Measurements from ENCODE around the gene SLC24A3. TPM values are rescaled to one million over a fixed set of nuclear protein-coding genes. Genes with fewer than 3 reads are reported as not detected.

SLC24A3 gene
- total RNA-seq (2014; rRNA removed; shearing (Covaris generic)): 0.04 TPM in 1 of 2 replicates, not detected in the other

DNA sequence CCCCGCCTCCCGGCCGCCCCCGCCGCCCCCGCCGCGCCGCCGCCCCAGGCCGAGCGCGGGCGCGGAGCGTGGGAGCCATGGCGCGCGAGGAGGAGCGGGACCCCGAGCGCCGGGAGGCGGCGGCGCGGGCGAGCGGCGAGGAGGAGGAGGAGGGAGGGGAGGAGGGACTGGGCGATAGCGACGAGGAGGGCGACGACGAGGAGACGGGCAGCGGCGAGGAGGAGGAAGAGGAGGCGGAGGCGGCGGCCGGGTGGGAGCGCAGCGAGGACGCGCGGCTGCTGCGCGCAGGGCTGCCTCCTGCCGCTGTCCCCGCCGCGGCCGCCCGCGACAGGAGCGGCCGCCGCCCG lies at the start of gene SLC24A3:
Gene SLC24A3 (plus strand): TSS at position 174 of the 347 bp plus-strand sequence.
- no peak for DNase-seq (ENCODE audit: low spot score)

DNA sequence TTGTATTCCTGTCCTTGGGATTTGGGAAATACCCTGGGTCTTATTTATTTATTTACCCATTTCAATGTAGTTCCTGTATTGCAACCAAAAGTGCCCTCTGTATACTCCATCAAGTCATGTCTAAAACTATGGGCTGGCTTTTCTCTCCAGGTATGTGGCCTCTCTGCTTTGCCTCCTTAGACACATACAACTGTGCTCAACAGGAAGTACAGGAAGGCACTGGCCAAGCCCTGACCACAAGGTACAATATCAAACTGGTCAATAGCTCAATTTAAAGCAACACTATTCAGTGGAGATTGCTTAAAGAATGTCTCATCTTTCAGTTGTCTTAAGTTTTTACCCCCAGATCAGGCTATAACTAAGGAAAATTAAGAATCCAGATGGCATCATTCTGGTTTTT lies 42.3 kb upstream of the SLC24A3 start:
- no peak for DNase-seq (ENCODE audit: low spot score)

DNA sequence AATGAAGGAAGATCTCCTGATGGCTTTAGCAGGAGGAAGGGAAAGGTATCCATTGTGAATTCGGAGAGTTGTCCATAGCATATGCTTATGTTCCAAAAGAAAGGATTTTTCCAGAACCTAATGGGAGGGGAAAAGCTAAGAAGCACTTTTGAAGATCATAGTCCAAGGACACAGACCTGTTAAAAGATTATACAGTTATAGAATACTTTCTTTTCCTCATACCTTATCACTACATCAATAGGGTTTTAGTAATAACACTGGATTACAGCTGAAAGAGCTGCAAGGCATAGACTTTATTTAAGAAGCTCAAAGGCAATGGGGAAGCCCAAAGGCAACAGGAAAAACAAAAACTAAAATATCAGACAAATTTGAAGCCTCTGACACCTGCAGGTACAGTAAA lies 39.8 kb upstream of the SLC24A3 start:
- DNase-seq (ENCODE audit: low spot score): no peak

DNA sequence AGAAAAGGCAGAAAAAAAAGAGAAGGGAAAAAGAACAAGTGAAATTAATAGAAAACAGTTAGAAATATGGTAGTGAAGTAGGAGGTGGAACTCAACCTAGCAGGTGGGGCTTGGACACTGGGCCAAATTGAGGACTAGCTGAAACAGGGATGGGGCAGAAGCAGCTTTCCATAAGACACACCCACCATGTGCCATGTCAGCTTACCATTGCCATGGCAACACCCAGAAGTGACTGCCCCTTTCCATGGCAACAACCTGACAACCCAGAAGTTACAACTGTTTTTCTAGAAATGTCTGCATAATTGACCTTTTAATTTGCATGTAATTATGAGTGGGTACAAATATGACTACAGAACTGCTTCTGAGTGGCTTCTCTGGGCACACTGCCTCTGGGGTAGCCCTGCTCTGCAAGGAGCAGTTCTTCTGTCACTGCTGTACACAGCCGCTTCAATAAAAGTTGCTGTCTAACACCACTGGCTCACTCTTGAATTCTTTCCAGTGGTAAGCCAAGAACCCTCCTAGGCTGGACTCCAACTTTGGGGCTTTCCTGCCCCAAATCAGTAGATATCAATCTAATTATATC lies 35.9 kb upstream of the SLC24A3 start:
- DNase-seq (ENCODE audit: low spot score): no peak

DNA sequence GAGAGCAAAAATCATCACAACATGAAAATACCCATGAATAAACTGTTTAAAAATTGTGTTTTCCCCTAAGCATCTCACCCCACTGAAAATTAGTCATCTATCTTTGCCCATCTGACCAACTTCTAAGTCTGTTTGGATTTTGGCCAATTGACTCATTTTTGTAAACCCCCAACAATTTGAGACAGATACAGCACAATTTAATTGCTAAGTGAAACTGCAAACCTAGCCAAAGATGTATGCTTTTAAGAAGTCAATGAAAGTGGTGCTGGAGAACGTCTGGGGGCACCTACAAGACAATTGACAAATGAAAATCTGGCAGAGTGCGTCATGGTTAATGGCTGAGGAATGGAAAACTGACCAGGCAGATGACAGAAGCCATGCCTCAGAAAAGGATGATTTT lies 30.9 kb upstream of the SLC24A3 start:
- DNase-seq (ENCODE audit: low spot score): no peak

DNA sequence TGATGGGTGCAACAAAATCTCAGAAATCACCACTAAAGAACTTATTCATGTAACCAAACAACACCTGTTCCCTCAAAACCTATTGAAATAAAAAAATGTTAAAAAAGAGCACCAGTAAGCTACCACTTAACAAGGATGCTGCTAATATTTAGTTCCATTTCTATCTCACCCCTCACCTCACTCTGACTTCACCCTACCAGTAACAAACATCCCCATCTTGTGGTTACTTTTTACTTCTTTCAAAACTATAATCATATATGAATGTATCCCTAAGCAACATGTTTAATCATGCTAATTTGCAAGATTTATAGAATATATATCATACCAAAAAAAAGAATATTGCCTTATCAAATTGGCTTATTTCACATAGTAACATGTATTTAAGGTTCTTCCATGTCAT lies 27.4 kb upstream of the SLC24A3 start:
- no peak for DNase-seq (ENCODE audit: low spot score)

DNA sequence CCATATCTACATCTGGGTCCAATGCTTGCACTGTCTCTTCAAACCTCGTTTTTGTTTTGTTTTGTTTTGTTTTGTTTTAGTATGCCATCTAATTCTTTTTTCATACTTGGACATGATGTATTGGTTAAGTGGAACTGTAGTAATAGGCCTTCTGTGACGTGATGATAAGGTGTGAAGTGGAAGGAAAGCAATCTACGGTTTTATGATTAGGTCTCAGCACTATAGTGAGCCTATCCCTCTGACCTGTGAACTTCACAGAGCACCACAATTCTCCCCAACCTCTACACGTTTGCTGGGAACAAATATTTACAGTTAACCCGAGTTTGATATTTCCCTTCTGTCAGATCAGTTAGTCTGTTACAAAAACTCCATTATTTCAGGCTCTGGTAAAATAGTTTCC lies 19.1 kb upstream of the SLC24A3 start:
- no peak for DNase-seq (ENCODE audit: low spot score)

DNA sequence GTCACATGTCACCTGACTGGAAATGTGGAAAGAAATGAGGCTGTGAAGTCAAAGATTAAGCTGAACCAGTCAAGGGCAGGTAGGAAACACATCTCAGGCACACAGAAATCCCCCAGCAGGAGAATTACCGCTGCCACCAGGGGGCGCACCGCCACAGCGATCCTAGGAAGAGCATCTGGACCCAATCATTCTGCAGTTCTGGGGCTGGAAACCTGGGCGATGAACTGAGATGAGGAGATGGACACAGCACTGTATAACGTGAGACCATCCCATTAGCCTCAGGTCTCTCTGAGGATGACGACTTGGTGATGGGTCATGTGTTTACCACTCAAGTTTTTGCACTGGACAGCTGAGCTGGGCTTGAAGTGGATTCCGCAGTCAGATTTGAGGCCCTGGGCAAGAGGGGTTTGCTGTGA lies 6.5 kb upstream of the SLC24A3 start:
- no peak for DNase-seq (ENCODE audit: low spot score)

DNA sequence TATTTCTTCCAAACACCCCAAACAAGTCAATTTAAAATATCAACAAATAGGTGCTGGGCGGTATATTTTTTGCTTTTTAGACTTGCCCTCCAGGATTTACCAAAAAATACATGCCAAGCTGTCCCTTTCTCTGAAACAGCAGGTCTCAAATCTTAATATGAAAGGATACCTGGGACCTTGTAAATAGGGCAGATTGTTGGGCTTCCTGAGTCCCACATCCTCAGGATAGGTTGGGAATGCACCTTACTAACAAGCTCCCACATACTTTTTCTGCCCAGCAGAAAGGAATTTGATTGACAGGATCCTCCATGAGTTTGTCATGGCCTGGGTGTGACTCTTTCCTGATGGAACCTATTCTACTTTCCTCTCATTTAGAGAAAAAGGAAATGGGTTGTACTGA lies 4.9 kb upstream of the SLC24A3 start:
- no peak for DNase-seq (ENCODE audit: low spot score)

DNA sequence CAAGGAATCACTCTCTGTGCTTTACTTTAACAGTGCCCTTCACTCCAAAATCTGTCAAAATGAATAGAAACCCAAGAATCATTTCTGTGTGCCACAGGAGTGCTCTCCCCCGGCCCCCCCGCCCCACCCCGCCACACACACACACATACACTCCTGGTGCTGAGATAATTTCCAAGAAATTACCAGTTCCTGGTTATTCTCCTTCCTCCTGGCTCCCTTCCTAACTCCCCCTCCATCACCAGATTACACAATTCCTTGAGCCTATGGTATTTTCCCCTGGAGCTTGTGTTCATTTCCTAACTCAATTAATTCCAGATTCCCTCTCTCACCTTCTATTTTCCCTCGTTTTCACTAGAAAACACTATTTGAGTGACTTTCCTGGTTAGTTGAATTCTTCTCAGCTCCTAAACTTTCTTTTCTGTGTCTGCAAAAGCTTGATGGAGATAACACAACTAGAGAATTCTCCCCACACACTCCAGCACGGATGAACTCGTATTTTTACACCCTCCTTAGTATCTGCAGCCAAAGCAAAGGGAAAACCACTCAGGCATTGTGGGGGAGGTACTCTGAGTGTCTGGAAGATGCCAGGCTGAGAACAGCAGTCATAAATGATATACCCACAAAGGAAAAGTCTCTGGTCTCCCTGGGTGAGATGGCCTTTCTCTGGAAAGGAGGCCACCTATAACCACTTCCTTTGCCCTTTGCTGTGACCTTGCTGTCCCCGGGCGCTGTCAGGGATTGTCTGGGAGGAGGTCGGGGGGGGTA lies 1.9 kb upstream of the SLC24A3 start:
- DNase-seq (ENCODE audit: low spot score): no peak

DNA sequence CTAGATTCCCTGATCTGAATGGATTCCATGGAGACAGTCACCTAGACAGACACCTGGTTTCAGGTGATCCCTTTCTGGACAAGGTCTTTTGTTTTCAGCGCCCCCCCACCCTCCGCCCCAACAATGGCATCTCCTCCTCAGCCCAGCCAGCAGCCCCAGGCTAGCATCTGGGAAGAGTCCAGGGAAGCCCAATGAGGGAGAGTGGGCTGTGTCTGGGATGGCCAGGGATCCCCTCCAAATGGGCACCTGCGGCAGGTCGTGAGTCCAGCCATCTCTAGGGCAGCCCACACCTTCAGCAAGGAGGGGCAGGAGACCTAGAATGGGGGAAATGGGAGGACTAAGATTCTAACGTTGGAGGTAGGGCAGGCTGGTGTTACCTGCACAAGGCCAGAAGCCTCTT lies 1.2 kb upstream of the SLC24A3 start:
- no peak for DNase-seq (ENCODE audit: low spot score)

DNA sequence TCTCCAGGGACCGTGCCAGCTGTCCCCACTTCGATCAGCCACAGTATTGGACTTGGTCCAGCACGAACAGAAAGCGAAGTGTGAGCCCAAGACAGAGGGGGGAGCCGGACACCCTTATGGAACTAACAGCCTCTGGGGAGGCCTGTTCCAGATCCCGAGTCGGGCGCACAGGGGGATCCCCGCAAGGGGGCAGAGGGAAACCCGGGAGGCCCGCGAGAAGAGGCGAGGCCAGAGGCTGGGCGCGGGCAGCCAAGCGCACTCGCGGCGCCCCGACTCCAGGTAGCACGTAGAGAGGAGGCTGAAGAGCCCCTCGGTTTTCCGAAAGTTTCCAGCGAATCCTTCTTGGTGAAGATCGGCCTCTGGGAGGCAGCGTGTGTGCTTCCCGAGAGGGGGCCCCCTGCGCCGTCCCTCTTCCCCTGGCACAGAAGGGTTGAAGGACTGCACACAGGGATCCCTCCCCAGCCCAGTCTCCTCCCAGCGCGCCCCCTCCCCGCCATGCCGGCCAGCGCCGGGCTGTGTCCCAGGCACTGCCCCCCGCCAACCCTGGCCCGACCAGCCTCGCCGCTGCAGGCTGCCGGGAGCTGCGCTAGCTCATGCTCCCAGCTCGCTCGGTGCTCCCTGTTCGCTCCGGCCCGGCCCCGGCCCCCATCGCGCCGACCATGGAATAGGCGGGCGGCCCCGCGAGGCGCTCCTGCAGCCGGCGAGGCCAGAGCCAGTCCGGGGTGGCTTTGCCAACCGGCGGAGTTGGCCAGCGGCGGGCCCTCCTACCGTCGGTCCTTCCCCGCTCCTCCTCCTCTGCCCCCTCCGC lies 577 bp upstream of the SLC24A3 start:
- DNase-seq (ENCODE audit: low spot score): no peak

DNA sequence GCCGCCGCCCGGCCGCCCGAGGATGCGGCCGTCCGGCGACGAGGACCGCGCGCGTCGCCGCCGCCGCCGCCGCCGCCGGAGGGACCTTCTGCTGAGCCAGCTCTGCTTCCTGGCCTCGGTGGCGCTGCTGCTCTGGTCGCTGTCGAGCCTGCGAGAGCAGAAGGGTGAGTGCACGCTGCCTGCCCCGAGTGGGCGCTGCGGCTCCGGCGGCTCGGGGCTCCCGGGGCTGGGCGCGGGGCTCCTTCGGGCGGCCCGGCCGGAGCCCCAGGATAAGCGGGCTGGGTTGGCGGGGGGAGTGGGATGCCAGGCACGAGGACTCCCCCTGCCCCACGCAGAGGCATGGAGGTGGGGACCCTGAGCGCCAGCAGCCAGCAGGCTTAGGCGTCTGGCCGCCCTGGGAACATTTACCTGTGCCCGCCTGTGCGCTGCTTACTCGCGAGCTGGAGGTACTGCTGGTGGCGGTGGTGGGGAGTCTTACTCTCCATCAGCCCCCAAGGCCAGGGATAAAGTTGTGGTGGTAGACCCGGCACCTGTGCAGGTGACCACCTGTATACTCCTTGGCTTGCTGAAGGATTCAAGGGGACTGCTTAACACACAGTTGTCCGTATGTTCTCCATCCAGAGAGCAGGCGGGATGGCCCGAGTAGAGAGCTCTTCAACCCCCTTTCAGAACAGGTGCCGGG lies 520 bp downstream of the SLC24A3 start:
- DNase-seq (ENCODE audit: low spot score): peak; percentile 19

DNA sequence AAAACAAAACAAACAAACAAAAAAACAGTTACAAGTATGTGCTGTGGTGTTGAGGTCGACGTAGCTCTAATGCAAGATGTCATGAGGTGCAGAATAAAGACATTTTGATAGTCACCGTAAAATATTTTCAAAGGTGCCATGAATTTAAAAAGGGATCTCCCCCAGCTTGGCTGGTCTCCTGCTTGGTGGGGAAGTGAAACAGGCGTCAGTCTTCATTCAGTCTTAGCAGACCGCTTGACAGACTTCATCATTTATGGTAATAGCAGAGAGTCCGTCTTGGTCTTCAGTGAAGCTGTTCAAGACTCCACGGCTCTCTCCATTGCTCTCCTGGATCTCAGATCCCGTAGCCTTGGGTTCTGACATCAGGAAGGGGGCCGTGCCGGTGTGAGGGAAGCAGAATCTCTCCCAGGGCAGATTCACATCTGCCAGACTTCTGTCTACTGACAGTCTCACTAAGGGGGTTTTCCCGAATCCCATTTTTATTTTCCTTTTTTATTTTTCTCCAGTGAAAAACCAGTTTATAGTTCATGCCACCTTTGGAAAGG lies 1.6 kb downstream of the SLC24A3 start:
- no peak for DNase-seq (ENCODE audit: low spot score)

DNA sequence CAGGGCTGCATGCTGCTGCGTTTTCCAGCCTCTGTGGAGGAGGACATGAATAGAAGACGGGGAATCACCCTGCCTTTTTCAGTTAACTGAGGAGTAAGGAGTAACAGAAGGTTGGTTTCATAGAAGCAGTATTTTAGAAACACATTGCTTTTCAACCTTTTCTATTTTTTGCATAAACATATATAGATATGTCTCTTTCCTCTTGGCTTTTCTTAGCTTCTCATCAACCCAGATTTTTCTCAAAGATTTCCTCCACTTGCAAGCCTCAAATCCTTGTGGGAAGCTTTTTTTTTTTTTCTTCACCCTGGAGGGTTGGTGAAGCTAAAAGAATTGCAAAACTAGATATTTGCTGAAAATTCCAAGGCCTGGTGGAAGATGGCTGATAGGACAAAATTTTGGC lies 6.0 kb downstream of the SLC24A3 start:
- no peak for DNase-seq (ENCODE audit: low spot score)

DNA sequence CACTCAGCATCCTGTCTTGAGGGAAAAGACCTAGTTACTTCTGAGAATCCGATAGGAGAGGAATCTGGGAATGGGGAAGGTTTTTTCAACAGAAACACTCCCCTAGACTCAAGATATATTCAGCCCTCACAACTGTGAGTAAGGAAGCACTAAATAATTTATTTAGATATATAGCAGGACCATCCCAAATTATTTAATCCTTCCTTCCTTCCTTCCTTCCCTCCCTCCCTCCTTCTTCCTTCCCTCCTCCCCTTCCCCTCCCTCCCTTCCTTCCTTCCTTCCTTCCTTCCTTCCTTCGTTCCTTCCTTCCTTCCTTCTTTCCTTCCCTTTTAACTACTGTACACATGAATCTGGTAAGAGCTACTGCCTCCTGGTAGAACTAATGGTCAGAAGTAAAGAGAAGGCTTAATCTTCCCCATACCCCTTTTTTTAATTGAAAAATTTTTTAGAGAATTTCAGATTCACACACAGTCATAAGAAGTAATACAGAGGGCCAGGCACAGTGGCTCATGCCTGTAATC lies 10.1 kb downstream of the SLC24A3 start:
- no peak for DNase-seq (ENCODE audit: low spot score)

DNA sequence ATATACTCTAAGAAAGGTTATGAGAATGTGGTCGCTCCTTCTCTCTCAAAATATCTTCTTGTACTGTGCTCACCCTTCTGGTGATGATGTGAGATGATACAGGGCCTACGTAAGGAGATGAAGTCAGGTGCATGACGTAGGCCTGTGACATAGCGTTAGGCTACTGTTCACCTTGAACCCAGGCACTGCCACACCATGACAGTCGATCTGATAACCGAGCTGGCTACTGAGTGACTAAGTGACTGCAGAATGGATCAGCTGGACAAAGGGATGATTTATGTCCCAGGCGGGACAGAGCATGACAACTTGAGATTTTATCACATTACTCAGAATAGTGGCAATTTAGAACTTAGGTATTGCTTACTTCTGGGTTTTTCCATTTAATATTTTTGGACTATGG lies 11.2 kb downstream of the SLC24A3 start:
- no peak for DNase-seq (ENCODE audit: low spot score)

DNA sequence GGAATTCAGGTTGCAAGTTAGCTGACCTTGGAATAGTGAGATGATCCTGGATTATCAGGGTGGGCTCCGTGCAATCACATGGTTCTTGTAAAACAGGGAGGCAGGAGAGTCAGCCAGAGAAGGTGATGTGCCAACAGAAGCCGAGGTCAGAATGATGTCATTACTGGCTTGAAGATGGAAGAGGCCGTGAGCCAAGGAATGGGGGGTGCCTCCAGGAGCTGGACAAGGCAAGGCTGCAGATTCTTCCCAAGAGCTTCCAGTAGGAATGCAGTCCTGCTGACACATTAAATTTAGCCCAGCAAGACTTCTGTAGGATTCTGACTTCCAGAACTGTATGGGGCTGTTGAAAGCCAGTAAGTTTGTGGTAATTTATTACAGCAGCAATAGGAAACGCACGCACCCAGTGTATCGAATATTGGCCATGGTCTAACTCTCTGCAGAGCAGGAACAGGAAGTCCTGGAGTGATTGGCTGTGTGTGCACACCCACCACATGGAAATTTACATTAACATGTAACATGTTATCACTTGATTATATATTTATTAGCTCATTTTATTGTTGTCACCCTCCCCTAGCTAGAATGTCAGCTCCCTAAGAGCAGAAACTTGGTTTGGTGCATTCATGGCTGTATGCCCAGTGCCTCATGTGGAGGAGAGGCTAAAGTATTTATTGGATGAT lies 19.1 kb downstream of the SLC24A3 start:
- no peak for DNase-seq (ENCODE audit: low spot score)

DNA sequence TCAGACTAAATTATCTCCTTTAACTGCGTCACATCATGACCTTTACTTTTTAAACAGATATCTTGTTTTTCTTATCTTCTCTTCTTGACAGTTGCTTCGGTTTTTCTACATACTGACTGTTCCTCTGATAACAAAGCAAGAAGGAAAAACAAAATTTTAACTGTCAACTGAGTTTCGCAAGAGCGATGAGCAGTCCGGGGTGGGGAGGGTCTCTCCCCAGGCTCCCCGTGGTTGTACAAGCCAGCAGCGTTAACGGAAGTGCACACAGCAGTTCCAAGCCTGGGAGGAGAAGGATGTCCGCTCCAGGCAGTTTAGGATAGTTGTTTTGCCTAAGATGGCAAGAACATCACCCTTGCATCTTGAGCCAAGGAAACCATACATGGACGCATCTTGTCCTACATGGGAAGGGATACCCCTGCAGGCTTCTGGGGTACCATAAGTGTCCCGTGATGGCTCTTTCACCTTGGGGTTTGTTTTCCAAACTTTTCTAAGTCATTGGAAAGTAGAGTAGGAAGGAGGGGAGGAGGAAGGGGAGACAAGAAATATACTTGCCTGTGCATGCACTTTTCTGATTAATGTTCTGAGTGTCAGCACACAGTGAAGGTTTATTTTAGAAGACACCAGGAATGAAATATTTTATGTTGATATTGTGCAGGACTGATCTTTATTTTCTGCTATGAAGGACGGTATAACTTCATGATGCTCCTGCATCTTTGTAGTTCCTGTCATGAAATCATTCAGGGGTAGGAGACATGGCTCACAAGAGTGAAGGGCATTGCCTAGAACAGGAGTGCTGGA lies 20.8 kb downstream of the SLC24A3 start:
- DNase-seq (ENCODE audit: low spot score): no peak

DNA sequence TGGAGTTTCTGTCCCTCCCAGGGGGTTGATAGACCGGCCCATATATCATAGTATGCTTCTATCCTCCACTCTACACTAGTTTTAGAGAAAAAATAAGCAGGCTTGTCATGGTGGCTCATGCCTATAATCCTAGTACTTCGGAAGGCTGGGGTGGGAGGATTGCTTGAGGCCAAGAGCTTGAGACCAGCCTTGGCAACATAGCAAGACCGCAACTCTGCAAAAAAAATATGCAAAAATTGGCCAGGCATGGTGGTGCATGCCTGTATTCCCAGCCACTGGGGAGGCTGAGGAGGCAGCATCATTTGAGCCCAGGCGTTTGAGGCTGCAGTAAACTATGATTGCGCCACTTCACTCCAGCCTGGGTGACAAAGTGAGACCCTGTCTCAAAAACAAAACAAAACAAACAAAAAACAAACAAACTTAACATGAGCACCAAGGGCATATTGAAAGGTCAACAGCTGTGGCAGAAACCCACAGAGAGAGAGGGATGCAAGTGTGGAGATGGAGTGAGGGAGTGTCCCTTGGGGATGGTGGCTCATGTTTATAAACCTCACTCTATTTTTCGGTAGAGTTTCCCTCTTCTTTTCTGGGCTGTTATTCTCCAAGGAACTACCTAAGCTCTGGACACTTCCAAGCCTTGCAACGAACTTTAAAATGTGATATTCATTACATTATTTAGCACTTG lies 24.1 kb downstream of the SLC24A3 start:
- no peak for DNase-seq (ENCODE audit: low spot score)
